Left cardiac atrium (tissue), 4 donors: ENCODE data around the gene CAPS2. TPM values are rescaled to one million over a fixed set of nuclear protein-coding genes. Genes with fewer than 3 reads are reported as not detected.
A peak's percentile ranks its signal among the peaks of the same experiment; 100 is the strongest.
"Not testable (repeated sequence)": the region's sequence is repeated elsewhere in the genome, so short reads cannot be mapped to it uniquely, and the experiment has no call there.

Experiments
- ATAC-seq, 2 donors: fragments of 200-7000 bp; cut with Tn5 transposase; one replicate each; pipeline ENCODE4 v1.9.1; 2020; ENCODE audit warnings: mild to moderate bottlenecking in 2 of 2, moderate library complexity in 2 of 2
- DNase-seq: peaks from one replicate; pipeline ENCODE4 v3.0.0-alpha.2; 2020
- intact Hi-C, 2 donors: fragments of 100-400 bp; cut with DNase I; formaldehyde crosslinking; loops; one replicate each; pipeline versions ENCODE4 v1.14.1 to v1.15.1; 2022 to 2023
- long read RNA-seq: library from polyadenylated mRNA; unstranded; transcript quantifications from one replicate; pipeline ENCODE4 v2.0.0, GENCODE V29; 2021
- total RNA-seq, 2 donors: library from RNA; stranded (reverse); fragmentation: NEBNext Ultra II Directional; extraction: Animal tissue kit (Norgen Biotek cat#: 25700); gene quantifications; one replicate each; pipeline ENCODE4 v1.2.1, GENCODE V29; 2021
- donor health status: DM: no; HTN: yes; CAD: no.
- donor health status: DM: no; HTN: yes; CAD: no; lungs with severe emphysema.
- donor health status: DM: yes; HTN: yes; CAD: no.
- donor health status: Dilated cardiomyopathy.

The CAPS2 gene
- 10 to 100 TPM; 10.2 to 10.6 TPM for total RNA-seq
- long read RNA-seq, partial matches to known transcripts, result 0 of 2 reads
- long read RNA-seq, other reads (novel, unspliced or antisense), result 2 of 2 reads

- peak; percentile 94 to 96 for ATAC-seq
- peak; percentile 88 for DNase-seq
- intact Hi-C loops, result loop anchor here in 1 of 2 donors (5.0 kb wide), 2 partner anchors 62 to 177 kb away; partner anchors contain the start of gene GLIPR1L2
These were observed at the start of gene CAPS2 for GRCh38 chr12:75329918-75330826. Gene CAPS2 (minus strand): TSS chr12:75330324. CDS start chr12:75326498, 3,826 bp downstream.

GRCh38 chr12:75378354-75378753 lies 48.2 kb upstream of the CAPS2 start:
- no peak for DNase-seq
- intact Hi-C loops, result no loop called here
- ATAC-seq, result no peak

- DNase-seq (no peak), ATAC-seq (no peak)
- intact Hi-C loops, result no loop called here
These were observed 44.8 kb upstream of the CAPS2 start for GRCh38 chr12:75374971-75375370.

GRCh38 chr12:75366629-75367028 lies 36.5 kb upstream of the CAPS2 start:
- intact Hi-C loops, result no loop called here
- ATAC-seq (no peak), DNase-seq (no peak)

- peak in 1 of 2 donors; percentile 25 for ATAC-seq
- no peak for DNase-seq
These were observed 34.8 kb upstream of the CAPS2 start for GRCh38 chr12:75364919-75365318.

GRCh38 chr12:75361408-75361807 lies 31.3 kb upstream of the CAPS2 start:
- intact Hi-C loops, result no loop called here
- DNase-seq (no peak), ATAC-seq (no peak)

More at GRCh38 chr12:75364919-75365318, 34.8 kb upstream of the CAPS2 start:
- intact Hi-C loops, result no loop called here

GRCh38 chr12:75360920-75361319 lies 30.8 kb upstream of the CAPS2 start:
- DNase-seq (no peak), ATAC-seq (no peak)
- intact Hi-C loops, result no loop called here

GRCh38 chr12:75354011-75354410 lies 23.9 kb upstream of the CAPS2 start:
- intact Hi-C loops, result no loop called here
- ATAC-seq (no peak), DNase-seq (no peak)

GRCh38 chr12:75350413-75350812 lies 20.3 kb upstream of the CAPS2 start:
- DNase-seq (no peak), ATAC-seq (no peak)
- intact Hi-C loops, result no loop called here

- intact Hi-C loops, result no loop called here
- DNase-seq, result peak; percentile 19
- ATAC-seq, result no peak
These were observed 19.8 kb upstream of the CAPS2 start for GRCh38 chr12:75349946-75350345.

GRCh38 chr12:75346215-75346614 lies 16.1 kb upstream of the CAPS2 start:
- DNase-seq, ATAC-seq, intact Hi-C loops: not testable (repeated sequence)

- intact Hi-C loops, result no loop called here
- ATAC-seq (no peak), DNase-seq (no peak)
These were observed 15.4 kb upstream of the CAPS2 start for GRCh38 chr12:75345531-75345930.

GRCh38 chr12:75341873-75342272 lies 11.7 kb upstream of the CAPS2 start:
- intact Hi-C loops, result no loop called here
- no peak for DNase-seq
- ATAC-seq, result no peak

GRCh38 chr12:75337905-75338304 lies 7.8 kb upstream of the CAPS2 start:
- intact Hi-C loops, result no loop called here
- DNase-seq (no peak), ATAC-seq (no peak)

- peak; percentile 88 to 91 for ATAC-seq
- DNase-seq, result peak; percentile 88
- intact Hi-C loops, result loop anchor here in 1 of 2 donors (5.0 kb wide), 2 partner anchors 58 to 173 kb away; partner anchors contain the start of gene GLIPR1L2
These were observed 4.4 kb upstream of the CAPS2 start, which contains the start of gene GLIPR1L1 for GRCh38 chr12:75334384-75335030. Gene GLIPR1L1 (plus strand): TSS chr12:75334670. CDS start chr12:75334729, 59 bp downstream.

GRCh38 chr12:75327642-75328041 lies 2.5 kb downstream of the CAPS2 start:
- intact Hi-C loops, result no loop called here
- ATAC-seq (no peak), DNase-seq (no peak)

- DNase-seq, result no peak
- intact Hi-C loops, result no loop called here
- no peak for ATAC-seq
These were observed 6.5 kb downstream of the CAPS2 start for GRCh38 chr12:75323663-75324062.

GRCh38 chr12:75322464-75322863 lies 7.7 kb downstream of the CAPS2 start:
- DNase-seq (no peak), ATAC-seq (no peak)
- intact Hi-C loops, result no loop called here

GRCh38 chr12:75317784-75318183 lies 12.3 kb downstream of the CAPS2 start:
- DNase-seq, result no peak
- no peak for ATAC-seq
- intact Hi-C loops, result no loop called here

GRCh38 chr12:75315518-75315917 lies 14.6 kb downstream of the CAPS2 start:
- intact Hi-C loops, result no loop called here
- DNase-seq (no peak), ATAC-seq (no peak)
